NCI-H345 (cell line): ENCODE results near the gene LIMS2.
A peak's percentile ranks its signal among the peaks of the same experiment; 100 is the strongest.

Experiments
- DNase-seq: peaks from one replicate; lab custom pipeline; 2025; lab: John Stamatoyannopoulos, UW

LIMS2 gene

GRCh38 chr2:127701193-127701650, 25.9 kb upstream of the LIMS2 start, which contains the start of gene SFT2D3:
Gene SFT2D3 (plus strand): TSS chr2:127701497. CDS start chr2:127701529, 32 bp downstream.
- peak; percentile 93 for DNase-seq

- no peak for DNase-seq
These were observed 25.3 kb upstream of the LIMS2 start for GRCh38 chr2:127700527-127701192.

- DNase-seq, result no peak
These were observed 23.4 kb upstream of the LIMS2 start for GRCh38 chr2:127698553-127699355.

- no peak for DNase-seq
These were observed 22.3 kb upstream of the LIMS2 start for GRCh38 chr2:127697482-127698180.

- no peak for DNase-seq
These were observed 20.5 kb upstream of the LIMS2 start for GRCh38 chr2:127695491-127696472.

GRCh38 chr2:127694986-127695385, 19.7 kb upstream of the LIMS2 start:
- DNase-seq, result no peak

- DNase-seq, result no peak
These were observed 15.4 kb upstream of the LIMS2 start for GRCh38 chr2:127690696-127691095.

- DNase-seq, result no peak
These were observed 13.1 kb upstream of the LIMS2 start for GRCh38 chr2:127688405-127688804.

- no peak for DNase-seq
These were observed 10.2 kb upstream of the LIMS2 start for GRCh38 chr2:127685410-127686080.

GRCh38 chr2:127683757-127684156, 8.4 kb upstream of the LIMS2 start:
- no peak for DNase-seq

- DNase-seq, result no peak
These were observed 7.7 kb upstream of the LIMS2 start for GRCh38 chr2:127683056-127683455.

- DNase-seq, result no peak
These were observed 6.9 kb upstream of the LIMS2 start for GRCh38 chr2:127681976-127682857.

GRCh38 chr2:127681288-127681804, 6.0 kb upstream of the LIMS2 start:
- no peak for DNase-seq

GRCh38 chr2:127680706-127681287, 5.5 kb upstream of the LIMS2 start:
- no peak for DNase-seq

- no peak for DNase-seq
These were observed 4.5 kb upstream of the LIMS2 start for GRCh38 chr2:127679680-127680361.

- no peak for DNase-seq
These were observed 3.7 kb upstream of the LIMS2 start for GRCh38 chr2:127678991-127679390.

GRCh38 chr2:127678531-127678930, 3.2 kb upstream of the LIMS2 start:
- no peak for DNase-seq

- no peak for DNase-seq
These were observed 1.6 kb upstream of the LIMS2 start for GRCh38 chr2:127676906-127677305.
